Head of caudate nucleus (tissue), 42 donors: ENCODE measurements around the gene C2orf80.
"Not testable (repeated sequence)": the region's sequence is repeated elsewhere in the genome, so short reads cannot be mapped to it uniquely, and the experiment has no call there.

ENCODE experiments used
- DNase-seq, 42 donors: peaks; one replicate each; pipeline versions ENCODE4 v3.0.0 to v3.0.0-alpha.2; 2020 to 2021; ENCODE audit warnings: mixed read lengths in 7 of 42
- intact Hi-C: fragments of 100-400 bp; cut with DNase I; formaldehyde crosslinking; loops from one replicate; pipeline ENCODE4 v1.15.0; 2022

Gene C2orf80

GRCh38 chr2:208189810-208190503 is at the start of gene C2orf80:
Gene C2orf80, minus strand, starts transcription at chr2:208190030. Its CDS starts 3,044 bp downstream, at chr2:208186986.
- intact Hi-C loops, result no loop called here
- peak in 41 of 42 donors; percentile 18 to 86 (median 56) for DNase-seq

DNA sequence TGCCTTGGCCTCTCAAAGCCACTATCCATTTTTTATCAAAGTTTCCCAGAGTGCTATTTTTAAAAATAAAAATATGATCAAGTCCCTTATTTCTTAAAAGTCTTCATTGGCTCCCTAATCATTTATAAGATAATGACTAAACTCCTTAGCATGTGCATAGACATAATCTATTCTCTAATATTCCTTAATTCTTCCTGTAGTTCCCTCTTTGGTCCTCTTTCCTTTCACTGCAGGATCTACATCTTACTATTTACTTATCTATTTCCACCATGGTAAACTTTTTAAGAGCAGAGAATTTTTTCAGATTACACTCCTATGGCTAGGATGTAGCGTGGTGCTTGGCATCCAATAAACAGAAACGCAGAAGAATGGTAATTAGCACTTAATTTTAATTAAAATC is 46.0 kb upstream of the C2orf80 start:
- intact Hi-C loops, result no loop called here
- no peak for DNase-seq

DNA sequence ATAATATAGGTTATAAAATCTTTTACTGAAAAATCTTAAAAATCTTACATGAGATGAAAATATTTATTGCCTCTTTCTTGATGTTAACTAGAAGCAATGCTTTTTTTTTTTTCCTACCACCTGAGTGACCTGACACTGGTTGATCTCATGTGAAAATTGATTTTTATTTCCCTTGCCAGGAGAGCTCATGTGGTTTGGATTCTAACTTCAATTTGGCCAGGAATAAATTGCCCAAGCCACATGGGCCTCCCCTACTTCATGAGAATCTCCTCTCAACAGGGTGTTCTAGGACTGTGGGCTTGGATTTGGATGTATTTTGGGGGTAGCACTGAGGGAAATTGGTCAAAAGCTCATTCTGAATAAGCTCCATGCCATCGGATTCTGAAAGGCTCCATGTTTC is 45.0 kb upstream of the C2orf80 start:
- no peak for DNase-seq
- intact Hi-C loops, result no loop called here

- no peak for DNase-seq
- intact Hi-C loops, result no loop called here
Observed at GRCh38 chr2:208228476-208228875, 38.6 kb upstream of the C2orf80 start.

DNA sequence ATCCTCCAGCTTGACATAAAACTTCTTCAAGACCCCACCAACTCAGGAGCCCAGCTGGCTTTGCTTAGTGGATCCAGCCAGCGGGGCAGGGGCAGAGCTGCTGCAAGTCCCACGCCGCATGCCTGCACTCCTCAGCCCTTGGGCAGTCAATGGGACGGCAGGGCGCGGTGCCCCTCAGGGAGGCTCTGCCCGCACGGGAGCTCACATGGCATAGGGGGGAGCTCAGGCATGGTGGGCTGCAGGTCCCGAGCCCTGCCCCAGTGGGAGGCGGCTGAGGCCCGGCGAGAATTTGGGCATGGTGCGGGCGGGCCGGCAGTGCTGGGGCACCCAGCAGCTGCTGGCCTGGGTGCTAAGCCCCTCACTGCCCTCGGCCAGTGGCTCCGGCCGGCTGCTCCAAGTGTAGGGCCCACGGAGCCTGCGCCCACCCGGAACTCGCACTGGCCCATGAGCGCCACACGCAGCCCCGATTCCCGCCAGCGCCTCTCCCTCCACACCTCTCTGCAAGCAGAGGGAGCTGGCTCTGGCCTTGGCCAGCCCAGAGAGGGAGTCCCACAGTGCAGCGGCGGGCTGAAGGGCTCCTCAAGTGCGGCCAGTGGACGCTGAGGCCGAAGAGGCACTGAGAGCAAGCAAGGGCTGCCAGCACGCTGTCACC is 37.9 kb upstream of the C2orf80 start:
- intact Hi-C loops, result no loop called here

DNA sequence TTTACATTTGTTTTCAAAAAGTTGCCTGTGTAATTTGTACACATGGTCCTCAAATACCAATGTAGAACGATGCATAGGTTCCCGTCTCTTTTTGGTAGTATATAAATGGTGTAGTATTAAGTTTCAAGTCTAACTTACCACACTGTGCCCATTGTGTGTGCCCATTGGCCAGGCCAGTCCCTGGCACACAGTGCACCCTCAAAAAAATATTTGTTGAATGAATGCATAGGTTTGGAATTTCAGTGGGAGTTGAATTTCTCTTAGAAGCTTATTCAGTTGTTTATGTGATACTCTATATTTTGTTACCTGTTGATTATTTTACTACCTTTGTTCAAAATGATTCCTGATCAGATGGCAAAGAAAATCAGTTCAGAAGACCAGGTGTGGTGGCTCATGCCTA is 35.0 kb upstream of the C2orf80 start:
- DNase-seq, result no peak
- intact Hi-C loops, result no loop called here

More for the DNA sequence above, 37.9 kb upstream of the C2orf80 start:
- DNase-seq, result no peak

DNA sequence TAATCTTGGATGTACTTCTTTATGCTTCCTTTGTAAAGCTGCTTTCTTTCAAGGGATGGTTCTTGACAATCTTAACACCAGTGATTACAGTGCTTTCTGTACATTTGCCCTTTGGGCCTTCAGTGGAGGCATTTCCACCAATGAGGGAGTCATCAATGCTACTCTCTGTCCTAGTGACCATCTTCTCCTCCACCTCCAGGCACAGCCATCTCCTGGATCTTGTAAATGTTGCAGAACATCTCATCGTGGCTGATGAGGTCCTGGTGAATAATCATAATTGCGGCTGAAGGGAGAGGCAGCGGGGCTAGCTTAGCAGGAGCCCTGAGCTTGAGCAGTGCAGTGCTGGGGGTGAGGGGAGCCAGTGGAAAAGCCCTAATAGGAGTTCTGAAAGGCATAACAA is 32.5 kb upstream of the C2orf80 start:
- intact Hi-C loops, result no loop called here
- no peak for DNase-seq

DNA sequence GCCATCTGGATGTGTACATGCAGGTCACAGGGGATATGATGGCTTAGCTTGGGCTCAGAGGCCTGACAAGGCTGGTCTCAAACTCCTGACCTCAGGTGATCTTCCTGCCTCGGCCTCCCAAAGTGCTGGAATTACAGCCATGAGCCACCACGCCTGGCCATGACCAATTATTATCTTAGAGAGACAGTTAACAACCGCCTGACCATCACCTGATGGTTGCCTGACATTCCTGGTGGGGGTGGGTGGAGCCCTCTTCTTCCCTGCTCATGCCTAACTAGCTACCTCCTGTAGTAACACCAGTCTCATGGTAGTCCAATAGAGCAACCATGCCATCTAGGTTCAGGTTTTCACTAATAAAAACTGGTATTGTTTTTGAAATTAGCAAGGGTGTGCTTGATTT is 32.0 kb upstream of the C2orf80 start:
- DNase-seq, intact Hi-C loops: not testable (repeated sequence)

DNA sequence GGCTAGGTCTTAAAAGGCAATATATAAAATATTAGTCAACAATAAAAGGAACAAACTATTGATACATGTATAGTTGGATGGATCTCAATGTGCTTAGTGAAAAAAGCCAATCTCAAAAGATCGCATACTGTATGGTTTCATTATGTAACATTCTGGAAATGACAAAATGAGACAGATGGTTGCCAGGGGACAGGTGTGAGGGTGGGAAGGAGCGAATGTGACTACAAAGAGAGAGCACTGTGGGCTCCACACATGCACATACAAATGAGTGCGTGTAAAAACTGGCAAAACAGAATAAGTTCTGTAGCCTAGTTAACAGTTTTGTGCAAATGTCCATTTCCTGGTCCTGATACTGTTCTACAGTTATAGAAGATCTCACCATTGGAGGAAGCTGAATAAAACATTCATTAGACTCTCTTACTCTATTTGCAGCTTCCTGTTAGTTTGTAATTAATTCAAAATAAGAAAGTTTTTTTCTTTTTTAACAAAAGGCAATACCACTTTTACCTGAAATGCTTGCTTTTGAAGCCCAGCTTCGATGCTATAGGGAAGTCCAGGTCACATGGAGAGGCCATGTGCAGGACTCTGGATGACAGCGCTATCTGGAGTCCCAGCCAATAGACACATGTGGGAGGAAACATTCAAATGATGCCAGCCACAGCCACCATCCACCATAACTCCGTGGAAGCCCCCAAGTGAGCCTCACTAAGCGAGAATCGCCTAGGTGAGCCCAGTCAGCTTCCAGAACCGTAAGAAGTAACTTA is 21.0 kb upstream of the C2orf80 start:
- intact Hi-C loops, result no loop called here
- DNase-seq, result peak in 18 of 42 donors; percentile 10 to 66 (median 25)

DNA sequence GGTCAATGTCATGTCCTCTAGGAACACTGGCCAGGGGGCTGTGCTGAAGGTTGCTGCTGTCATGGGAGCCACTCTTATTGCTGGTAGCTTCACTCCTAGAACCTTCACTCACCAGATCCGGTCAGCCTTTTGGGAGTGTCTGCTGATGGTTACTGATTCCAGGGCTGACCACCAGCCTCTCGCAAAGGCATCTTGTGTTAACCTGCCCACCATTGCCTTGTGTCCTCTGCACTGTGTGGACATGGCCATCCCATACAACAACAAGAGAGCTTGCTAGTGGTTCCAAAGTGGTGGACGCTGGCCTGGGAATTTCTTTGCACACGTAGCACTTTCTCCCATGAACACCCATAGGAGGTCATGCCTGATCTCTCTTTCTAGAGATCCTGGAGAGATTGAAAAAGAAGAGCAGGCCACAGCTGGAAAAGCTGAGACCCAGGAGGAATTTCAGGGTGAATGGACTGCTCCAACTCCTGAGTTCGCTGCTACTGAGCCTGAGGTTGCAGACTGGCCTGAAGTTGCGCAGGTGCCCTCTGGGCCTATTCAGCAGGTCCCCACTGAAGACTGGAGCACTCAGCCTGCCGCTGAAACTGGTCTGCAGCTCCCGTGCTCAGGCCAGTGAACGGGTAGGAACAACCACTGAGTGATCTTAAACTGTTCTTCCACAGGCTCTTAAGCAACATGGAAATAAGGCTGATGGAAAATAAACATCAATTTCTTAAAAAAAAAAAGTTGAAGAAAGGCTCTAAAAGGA is 18.7 kb upstream of the C2orf80 start:
- intact Hi-C loops, result no loop called here
- no peak for DNase-seq

GRCh38 chr2:208207769-208208168 is 17.9 kb upstream of the C2orf80 start:
- DNase-seq, result no peak
- intact Hi-C loops, result no loop called here

DNA sequence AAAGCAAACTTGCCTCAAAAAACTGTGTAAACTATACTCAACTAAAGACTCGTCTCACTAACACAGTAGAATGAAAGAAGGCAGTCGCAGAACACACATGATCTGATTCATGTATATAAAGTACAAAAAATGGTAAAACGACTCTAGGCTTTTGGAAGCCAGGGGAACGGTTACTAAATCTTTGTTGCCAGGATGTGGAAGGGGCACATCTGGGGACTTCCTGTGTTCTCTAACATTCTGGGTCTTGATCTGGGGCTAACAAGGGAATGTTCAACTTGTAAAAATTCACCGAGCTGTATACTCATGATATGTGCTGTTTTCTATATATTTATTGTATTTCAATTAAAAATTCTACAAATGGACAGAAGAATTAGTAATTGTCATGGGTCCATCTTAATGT is 14.3 kb upstream of the C2orf80 start:
- intact Hi-C loops, result no loop called here
- DNase-seq, result no peak

DNA sequence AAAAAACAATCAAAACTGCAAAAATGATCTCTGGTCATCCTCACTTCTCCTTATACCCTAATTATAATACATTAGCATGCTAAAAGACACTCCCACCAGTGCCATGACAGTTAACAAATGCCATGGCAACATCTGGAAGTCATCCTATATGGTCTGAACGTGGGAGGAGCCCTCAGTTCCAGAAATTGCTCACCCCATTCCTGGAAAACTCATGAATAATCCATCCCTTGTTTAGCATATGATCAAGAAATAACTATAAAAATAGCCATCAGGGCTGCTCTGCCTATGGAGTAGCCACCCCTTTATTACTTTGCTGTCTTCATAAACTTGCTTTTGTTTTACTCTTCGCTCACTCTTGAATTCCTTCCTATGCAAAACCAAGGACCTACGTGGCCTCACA is 5.7 kb upstream of the C2orf80 start:
- no peak for DNase-seq
- intact Hi-C loops, result no loop called here

- intact Hi-C loops, result no loop called here
Observed at GRCh38 chr2:208192611-208193236, 2.9 kb upstream of the C2orf80 start.

DNA sequence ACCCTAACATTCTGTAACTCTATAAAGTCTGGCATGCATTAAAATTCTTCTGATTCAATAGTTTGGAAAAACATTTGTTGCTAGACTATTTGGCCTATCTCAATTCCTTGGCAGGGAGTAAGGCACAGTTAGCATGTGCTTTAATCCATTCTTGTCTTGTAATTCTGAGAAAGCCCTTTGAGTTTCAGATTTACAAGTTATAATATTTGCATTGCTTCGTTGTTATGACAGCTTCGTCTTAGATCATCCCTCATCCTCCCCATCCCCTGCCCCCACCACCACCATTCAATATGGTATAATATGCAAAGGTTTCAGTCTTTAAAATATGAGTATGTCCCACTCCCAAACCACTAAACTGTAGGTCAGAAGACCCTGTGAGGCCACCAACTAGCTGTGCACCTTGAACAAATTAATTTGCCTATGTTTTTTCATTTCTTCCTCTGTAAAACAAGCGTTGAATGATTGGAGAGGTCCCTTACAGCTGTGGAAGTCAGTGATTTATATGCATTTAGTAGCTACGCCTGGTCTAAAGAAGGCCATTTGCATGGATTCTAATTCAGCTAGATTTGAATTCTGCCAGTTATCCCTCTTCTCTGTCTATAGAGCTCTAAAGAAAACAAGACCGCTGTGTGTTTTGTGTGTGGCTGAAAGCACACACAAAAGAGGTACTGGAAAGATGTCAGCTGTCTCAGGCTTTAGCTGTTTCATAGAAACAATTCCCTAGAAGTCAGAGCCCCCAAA is 591 bp downstream of the C2orf80 start:
- DNase-seq, result no peak
- intact Hi-C loops, result no loop called here

More at GRCh38 chr2:208192611-208193236, 2.9 kb upstream of the C2orf80 start:
- no peak for DNase-seq

DNA sequence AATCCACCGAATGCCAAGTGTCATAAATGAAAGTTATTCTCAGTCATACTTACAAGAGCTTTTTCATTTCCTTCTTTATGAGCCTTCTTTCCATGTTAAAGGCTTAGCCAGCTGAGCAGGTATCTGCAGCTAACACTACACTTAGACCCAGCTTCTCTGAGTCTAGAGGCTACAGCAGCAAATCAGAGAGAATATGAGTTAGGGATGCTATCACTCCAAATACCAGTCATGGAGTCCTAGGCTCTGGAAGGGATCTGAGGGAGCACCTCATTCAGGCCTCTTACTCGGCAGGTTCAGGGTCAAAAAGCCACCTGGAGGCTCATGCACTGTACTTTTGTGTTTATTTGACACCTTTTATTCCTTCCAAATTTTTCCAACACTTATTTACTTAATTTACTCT is 2.9 kb downstream of the C2orf80 start:
- peak in 4 of 42 donors; percentile 11 to 32 (median 22) for DNase-seq
- intact Hi-C loops, result no loop called here

- intact Hi-C loops, result no loop called here
- DNase-seq, result peak in 22 of 42 donors; percentile 10 to 67 (median 26)
Observed at GRCh38 chr2:208186465-208186864, 3.4 kb downstream of the C2orf80 start.

GRCh38 chr2:208183972-208184705 is 5.7 kb downstream of the C2orf80 start:
- intact Hi-C loops, result no loop called here
- no peak for DNase-seq
